ENCODE results near the gene DRG2. TPM values are rescaled to one million over a fixed set of nuclear protein-coding genes. Genes with fewer than 3 reads are reported as not detected.

DRG2 gene
- total RNA-seq, 2 donors from 2014 or later: 18.2 to 27.7 TPM

DNA sequence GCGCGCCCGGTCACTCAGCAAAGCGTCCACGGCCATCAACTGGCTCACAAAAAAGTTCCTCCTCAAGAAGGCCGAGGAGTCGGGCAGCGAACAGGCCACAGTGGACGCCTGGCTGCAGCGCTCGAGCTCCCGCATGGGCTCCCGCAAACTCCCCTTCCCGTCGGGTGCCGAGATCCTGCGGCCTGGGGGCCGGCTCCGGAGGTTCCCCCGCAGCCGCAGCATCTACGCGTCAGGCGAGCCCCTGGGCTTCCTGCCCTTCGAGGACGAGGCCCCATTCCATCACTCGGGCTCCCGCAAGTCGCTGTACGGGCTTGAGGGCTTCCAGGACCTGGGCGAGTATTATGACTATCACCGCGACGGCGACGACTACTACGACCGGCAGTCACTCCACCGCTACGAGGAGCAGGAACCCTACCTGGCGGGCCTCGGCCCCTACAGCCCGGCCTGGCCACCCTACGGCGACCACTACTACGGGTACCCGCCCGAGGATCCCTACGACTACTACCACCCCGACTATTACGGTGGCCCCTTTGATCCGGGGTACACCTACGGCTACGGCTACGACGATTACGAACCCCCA lies 31.5 kb downstream of the DRG2 start:
- no peak for DNase-seq (ENCODE audit: low spot score)

DNA sequence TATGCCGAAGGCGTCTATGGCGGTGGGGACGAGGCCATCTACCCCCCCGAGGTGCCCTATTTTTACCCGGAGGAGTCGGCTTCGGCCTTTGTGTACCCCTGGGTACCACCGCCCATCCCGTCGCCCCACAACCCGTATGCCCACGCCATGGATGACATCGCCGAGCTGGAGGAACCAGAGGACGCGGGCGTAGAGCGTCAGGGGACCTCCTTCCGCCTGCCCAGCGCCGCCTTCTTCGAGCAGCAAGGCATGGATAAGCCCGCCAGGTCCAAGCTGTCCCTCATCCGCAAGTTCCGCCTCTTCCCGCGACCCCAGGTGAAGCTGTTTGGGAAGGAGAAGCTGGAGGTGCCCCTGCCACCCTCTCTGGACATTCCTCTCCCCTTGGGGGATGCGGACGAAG lies 32.2 kb downstream of the DRG2 start:
- Histone ChIP-seq H3K36me3 (no peaks in the 10 kb centered on the region), H3K9me3 (no peaks in the 10 kb centered on the region), H3K27ac (no peak overlapping the region), H3K4me1 (no peaks in the 10 kb centered on the region), H3K27me3 (no peaks in the 10 kb centered on the region), H3K4me3 (no peak overlapping the region)
- TF ChIP-seq, protein P1, sequence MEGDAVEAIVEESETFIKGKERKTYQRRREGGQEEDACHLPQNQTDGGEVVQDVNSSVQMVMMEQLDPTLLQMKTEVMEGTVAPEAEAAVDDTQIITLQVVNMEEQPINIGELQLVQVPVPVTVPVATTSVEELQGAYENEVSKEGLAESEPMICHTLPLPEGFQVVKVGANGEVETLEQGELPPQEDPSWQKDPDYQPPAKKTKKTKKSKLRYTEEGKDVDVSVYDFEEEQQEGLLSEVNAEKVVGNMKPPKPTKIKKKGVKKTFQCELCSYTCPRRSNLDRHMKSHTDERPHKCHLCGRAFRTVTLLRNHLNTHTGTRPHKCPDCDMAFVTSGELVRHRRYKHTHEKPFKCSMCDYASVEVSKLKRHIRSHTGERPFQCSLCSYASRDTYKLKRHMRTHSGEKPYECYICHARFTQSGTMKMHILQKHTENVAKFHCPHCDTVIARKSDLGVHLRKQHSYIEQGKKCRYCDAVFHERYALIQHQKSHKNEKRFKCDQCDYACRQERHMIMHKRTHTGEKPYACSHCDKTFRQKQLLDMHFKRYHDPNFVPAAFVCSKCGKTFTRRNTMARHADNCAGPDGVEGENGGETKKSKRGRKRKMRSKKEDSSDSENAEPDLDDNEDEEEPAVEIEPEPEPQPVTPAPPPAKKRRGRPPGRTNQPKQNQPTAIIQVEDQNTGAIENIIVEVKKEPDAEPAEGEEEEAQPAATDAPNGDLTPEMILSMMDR (IDR thresholded peaks at IDR 0.05): no peak
- DNase-seq (ENCODE audit: low spot score): no peak

More for the DNA sequence above, 31.5 kb downstream of the DRG2 start:
- no peaks in the 10 kb centered on the region for H3K27me3 ChIP-seq
- no peaks in the 10 kb centered on the region for H3K36me3 ChIP-seq
- no peak overlapping the region for H3K27ac ChIP-seq
- H3K9me3 ChIP-seq: no peaks in the 10 kb centered on the region
- TF ChIP-seq, protein P1 (IDR thresholded peaks at IDR 0.05): no peak
- H3K4me3 ChIP-seq: no peak overlapping the region
- H3K4me1 ChIP-seq: no peaks in the 10 kb centered on the region

DNA sequence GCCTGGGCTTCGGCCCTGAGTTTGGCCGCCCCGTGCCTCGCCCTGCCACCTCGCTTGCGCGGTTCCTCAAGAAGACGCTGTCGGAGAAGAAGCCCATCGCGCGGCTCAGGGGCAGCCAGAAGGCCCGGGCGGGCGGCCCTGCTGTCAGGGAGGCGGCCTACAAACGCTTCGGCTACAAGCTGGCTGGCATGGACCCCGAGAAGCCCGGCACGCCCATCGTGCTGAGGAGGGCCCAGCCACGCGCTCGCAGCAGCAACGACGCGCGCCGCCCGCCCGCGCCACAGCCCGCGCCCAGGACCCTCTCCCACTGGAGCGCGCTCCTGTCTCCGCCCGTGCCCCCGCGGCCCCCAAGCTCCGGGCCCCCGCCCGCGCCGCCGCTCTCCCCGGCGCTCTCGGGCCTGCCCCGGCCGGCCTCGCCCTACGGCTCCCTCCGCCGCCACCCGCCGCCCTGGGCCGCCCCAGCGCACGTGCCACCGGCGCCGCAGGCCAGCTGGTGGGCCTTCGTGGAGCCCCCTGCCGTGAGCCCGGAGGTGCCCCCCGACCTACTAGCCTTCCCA lies 32.8 kb downstream of the DRG2 start:
- TF ChIP-seq, protein P1 (IDR thresholded peaks at IDR 0.05): no peak
- no peak for DNase-seq (ENCODE audit: low spot score)

DNA sequence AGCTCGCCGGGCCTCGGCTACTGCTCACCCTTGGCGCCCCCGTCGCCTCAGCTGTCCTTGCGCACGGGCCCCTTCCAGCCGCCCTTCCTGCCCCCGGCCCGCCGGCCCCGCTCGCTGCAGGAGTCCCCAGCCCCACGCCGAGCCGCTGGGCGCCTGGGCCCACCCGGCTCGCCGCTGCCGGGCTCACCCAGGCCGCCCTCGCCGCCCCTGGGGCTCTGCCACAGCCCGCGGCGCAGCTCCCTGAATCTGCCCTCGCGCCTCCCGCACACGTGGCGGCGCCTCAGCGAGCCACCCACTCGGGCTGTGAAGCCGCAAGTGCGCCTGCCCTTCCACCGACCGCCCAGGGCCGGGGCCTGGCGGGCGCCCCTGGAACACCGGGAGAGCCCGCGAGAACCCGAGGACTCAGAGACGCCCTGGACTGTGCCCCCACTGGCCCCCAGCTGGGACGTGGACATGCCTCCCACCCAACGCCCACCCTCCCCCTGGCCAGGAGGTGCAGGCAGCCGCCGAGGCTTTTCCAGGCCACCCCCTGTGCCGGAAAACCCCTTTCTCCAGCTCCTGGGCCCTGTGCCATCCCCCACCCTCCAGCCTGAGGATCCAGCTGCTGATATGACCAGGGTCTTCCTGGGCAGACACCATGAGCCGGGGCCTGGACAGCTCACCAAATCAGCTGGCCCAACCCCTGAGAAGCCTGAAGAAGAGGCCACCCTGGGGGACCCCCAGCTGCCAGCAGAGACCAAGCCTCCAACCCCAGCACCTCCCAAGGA lies 33.6 kb downstream of the DRG2 start:
- TF ChIP-seq, protein P1 (IDR thresholded peaks at IDR 0.05): no peak
- DNase-seq (ENCODE audit: low spot score): no peak

More for the DNA sequence above, 32.8 kb downstream of the DRG2 start:
- no peaks in the 10 kb centered on the region for H3K9me3 ChIP-seq
- H3K27ac ChIP-seq: no peak overlapping the region
- no peaks in the 10 kb centered on the region for H3K27me3 ChIP-seq
- no peak overlapping the region for H3K4me3 ChIP-seq
- no peaks in the 10 kb centered on the region for H3K4me1 ChIP-seq
- H3K36me3 ChIP-seq: no peaks in the 10 kb centered on the region

DNA sequence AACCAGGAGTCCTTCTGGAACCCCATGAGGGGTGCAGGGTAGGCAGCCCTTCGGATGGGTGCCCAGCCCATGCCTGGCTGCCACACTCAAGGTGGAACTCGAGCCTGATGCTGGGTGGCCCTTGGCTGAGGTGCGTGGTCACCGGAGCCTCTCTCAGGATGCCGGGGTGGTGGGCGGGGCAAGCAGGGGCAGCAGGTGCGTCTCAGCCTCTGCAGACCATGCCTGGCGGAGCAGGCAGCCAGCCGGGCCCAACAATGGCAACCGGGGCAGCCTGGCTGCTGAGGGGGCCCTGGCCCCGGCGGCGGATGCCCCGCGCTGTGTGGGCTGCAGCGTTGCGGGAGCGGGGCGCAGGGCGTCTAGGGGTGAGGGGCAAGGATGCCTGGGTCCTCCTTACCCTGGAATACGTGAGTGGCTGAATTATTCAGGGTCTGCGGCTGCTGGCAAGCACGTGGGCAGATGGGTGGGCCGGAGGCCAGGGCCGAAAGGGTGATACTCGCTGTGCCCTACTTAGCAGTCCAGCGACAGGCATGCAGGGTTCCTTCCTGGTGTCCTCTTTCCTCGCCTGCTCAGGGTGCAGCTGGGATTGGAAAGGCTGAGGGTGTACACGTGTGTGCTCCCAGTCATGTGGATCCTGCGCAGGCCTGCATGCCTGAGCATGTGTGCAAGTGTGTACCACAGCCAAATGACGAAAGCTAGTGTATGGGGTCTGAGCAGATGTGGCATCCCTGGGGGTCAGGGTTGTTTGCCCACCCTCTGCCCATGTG lies 35.4 kb downstream of the DRG2 start:
- no peak overlapping the region for H3K4me3 ChIP-seq
- TF ChIP-seq, protein P1 (IDR thresholded peaks at IDR 0.05): no peak
- H3K27me3 ChIP-seq: no peaks in the 10 kb centered on the region
- H3K4me1 ChIP-seq: no peaks in the 10 kb centered on the region
- H3K9me3 ChIP-seq: no peaks in the 10 kb centered on the region
- DNase-seq (ENCODE audit: low spot score): no peak
- no peak overlapping the region for H3K27ac ChIP-seq
- H3K36me3 ChIP-seq: no peaks in the 10 kb centered on the region

More for the DNA sequence above, 33.6 kb downstream of the DRG2 start:
- no peaks in the 10 kb centered on the region for H3K27me3 ChIP-seq
- no peak overlapping the region for H3K4me3 ChIP-seq
- no peak overlapping the region for H3K27ac ChIP-seq
- H3K36me3 ChIP-seq: no peaks in the 10 kb centered on the region
- H3K9me3 ChIP-seq: no peaks in the 10 kb centered on the region
- H3K4me1 ChIP-seq: no peaks in the 10 kb centered on the region
